Measurements from ENCODE around the gene GIMD1.
"Not testable (repeated sequence)": the region's sequence is repeated elsewhere in the genome, so short reads cannot be mapped to it uniquely, and the experiment has no call there.

Gene GIMD1

DNA sequence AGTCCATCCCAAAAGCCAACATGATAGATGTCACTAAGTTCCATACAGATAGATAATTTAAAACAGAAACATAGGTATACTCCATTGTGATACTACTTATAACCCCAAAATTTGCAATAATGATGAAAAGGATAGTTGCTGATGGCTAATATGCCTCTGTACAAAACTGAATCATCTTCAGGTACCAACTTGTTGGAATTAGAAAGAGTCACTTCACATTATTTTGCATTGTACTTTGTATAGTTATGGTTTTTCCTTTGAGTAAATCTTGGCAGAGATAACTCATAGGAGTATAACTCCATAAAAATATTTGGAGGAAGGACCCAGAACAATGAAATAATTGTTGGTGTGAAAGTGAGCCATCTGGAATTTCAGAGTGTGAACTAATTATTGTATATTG lies 17.6 kb downstream of the GIMD1 start:
- DNase-seq (ENCODE audit: low read depth in 2 of 2): no peak

DNA sequence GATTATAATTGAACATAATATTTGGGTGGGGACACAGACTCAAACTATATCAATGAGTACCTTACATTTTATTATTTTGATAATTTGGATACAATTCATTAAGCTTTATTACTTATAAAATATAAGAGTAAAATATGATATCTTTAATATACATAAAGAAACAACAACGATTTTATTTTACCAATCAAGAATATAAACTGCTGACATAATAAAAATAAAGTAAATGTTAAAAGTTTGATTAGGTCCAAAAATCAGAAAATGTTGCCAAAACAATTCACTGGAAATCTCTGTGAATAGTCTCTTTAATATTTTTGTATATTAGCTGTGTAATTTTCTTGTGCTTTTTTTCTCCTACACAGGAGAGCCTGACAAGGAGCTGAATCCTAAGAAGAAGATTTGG lies 21.4 kb downstream of the GIMD1 start:
- no peak for DNase-seq (ENCODE audit: low read depth in 2 of 2)

GRCh38 chr4:106344647-106344970 lies 24.0 kb downstream of the GIMD1 start:
- no peak for DNase-seq (ENCODE audit: low read depth in 2 of 2)

- no peak for DNase-seq (ENCODE audit: low read depth in 2 of 2)
Measured at GRCh38 chr4:106343865-106344646, 24.5 kb downstream of the GIMD1 start.

DNA sequence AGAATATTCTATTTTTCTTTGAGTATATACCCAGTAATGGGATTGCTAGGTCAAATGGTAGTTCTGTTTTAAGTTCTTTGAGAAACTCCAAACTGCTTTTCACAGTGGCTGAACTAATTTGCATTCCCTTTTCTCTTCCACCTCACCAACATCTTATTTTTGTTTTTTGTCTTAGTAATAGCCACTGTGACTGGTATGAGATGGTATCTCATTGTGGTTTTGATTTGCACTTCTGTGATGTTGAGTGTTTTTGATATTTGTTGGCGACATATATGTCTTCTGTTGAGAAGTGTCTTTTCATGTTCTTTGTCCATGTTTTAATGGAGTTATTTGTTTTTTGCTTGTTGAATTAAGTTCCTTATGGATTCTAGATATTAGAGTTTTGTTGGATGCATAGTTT lies 27.8 kb downstream of the GIMD1 start:
- no peak for DNase-seq (ENCODE audit: low read depth in 2 of 2)

DNA sequence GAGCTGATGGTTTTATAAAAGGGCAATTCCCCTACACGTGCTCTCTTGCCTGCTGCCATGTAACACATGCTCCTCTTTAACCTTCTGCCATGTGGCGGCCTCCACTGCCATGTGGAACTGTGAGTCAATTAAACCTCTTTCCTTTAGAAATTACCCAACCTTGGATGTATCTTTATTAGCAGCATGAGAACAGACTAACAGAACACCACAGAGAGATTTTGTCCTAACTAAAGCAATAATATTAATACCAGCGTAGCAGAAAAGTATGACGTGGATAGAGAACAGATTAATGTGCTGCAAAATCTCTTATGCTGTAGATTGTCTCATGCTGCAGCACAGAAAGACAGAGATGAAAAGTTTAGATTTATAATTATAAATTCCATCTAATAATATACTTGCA lies 29.1 kb downstream of the GIMD1 start:
- no peak for DNase-seq (ENCODE audit: low read depth in 2 of 2)

DNA sequence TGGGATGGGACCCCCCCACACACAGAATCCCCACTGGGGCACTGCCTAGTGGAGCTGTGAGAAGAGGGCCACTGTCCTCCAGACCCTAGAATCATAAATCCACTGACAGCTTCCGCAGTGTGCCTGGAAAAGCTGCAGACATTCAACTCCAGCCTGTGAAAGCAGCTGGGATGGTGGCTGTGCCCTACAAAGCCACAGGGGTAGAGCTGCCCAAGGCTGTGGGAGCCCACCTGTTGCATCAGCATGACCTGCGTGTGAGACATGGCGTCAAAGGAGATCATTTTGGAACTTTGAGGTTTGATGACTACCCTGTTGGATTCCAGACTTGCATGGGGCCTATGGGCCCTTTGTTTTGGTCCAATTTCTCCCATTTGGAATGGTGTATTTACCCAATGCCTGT lies 29.9 kb downstream of the GIMD1 start:
- DNase-seq (ENCODE audit: low read depth in 2 of 2): no peak

DNA sequence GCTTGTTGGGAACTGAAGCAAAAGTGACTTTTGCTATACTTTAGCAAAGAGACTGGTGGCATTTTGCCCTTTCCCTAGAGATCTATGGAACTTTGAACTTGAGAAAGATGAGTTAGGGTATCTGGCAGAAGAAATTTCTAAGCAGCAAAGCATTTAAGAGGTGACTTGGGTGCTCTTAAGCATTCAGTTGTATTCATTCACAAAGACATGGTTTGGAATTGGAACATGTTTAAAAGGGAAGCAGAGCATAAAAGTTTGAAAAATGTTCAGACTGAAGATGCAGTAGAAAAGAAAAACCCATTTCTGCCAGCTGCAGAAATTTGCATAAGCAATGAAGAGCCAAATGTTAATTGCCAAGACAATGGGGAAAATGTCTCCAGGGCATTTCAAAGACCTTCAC lies 30.7 kb downstream of the GIMD1 start:
- DNase-seq (ENCODE audit: low read depth in 2 of 2): no peak

DNA sequence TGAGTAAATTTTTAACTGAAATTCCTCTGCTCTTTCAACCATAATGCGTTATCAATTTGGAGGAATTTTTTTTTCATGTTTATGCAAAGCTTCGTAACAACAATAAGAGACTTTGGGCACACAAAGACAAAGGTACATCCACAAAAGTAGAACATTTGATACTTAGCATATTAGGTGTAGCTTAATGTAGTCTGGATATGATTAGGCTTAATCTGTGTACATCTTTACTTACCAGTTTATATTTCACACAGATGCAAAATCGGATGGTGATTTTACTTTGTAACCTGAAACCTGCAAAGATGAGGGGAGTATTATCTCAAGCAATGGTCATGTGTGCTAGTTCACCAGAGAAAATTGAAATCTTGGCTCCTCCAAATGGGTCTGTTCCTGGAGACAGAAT lies 32.0 kb downstream of the GIMD1 start:
- no peak for DNase-seq (ENCODE audit: low read depth in 2 of 2)

- DNase-seq (ENCODE audit: low read depth in 2 of 2): no peak
Measured at GRCh38 chr4:106334741-106335470, 33.7 kb downstream of the GIMD1 start.

- DNase-seq (ENCODE audit: low read depth in 2 of 2): no peak
Measured at GRCh38 chr4:106333186-106333585, 35.4 kb downstream of the GIMD1 start.

DNA sequence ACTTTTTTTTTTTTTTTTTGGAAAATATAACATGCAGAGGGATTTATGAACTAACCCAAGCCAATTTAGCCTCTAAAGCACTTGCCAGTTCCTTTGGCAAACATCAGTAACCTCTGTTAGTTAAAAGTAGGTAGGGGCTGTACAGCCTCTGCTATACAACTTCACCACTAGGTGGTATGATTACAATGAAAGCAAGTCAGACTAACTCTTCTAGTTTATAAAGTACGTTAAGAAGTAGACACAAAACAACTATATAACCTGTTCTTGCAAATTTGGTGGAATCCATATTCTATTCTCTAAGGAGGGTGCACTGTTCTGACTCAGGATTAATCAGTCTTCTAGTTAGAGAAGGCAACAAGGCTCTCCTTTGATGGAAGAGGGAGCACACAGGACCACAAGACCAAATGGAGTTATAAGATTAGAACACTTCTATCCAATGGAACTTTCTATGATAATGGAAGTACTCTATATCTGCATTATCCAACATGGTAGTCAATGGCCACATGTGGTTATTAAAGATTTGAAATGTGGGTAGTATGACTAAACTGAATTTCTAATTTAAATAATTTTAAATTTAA lies 39.4 kb downstream of the GIMD1 start:
- DNase-seq (ENCODE audit: low read depth in 2 of 2): no peak

- no peak for DNase-seq (ENCODE audit: low read depth in 2 of 2)
Measured at GRCh38 chr4:106325800-106326199, 42.8 kb downstream of the GIMD1 start.

DNA sequence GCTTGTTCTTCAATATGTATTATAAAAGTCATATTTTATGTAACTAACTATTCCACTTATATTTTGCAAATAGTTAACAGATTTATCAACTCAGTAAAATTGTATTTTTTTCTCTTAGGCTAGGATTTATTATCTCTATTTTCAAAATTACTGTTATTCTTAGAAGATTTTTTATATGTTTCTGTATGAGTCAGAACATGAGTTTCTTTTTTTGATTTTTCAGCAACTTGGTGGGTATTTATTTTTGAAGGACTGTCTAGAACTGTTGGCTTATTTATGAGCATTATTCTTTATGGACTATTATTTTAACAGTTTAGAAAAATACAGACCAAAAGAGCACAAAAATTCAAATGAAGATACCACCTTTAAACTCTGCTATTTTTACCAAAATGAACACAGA lies 45.5 kb downstream of the GIMD1 start:
- no peak for DNase-seq (ENCODE audit: low read depth in 2 of 2)

DNA sequence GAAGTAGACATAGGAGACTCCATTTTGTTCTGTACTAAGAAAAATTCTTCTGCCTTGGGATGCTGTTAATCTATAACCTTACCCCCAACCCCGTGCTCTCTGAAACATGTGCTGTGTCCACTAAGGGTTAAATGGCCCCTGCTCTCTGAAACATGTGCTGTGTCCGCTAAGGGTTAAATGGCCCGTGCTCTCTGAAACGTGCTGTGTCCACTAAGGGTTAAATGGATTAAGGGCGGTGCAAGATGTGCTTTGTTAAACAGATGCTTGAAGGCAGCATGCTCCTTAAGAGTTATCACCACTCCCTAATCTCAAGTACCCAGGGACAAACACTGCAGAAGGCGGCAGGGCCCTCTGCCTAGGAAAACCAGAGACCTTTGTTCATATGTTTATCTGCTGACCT lies 46.8 kb downstream of the GIMD1 start:
- DNase-seq (ENCODE audit: low read depth in 2 of 2): not testable (repeated sequence)

GRCh38 chr4:106321168-106321567 lies 47.4 kb downstream of the GIMD1 start:
- not testable (repeated sequence) for DNase-seq (ENCODE audit: low read depth in 2 of 2)

GRCh38 chr4:106320235-106320634 lies 48.3 kb downstream of the GIMD1 start:
- no peak for DNase-seq (ENCODE audit: low read depth in 2 of 2)

DNA sequence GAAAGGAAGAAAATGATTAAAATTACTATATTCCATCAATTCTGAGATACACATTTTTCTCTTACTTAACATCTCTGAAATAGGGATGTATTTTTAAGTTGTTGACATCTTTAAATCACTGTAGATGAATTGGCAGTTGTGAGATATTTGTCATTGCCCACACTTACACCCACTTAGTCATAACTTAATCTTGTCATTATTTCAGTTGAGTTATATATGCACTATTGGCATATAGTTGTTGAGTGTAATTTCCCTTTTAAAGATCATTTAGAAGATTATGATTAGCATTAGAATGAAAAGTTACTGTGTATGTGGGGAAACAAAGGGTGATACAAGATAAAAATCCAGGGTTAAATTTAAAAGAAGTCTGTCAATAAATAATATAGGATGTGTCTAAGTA lies 50.1 kb downstream of the GIMD1 start:
- DNase-seq (ENCODE audit: low read depth in 2 of 2): no peak

DNA sequence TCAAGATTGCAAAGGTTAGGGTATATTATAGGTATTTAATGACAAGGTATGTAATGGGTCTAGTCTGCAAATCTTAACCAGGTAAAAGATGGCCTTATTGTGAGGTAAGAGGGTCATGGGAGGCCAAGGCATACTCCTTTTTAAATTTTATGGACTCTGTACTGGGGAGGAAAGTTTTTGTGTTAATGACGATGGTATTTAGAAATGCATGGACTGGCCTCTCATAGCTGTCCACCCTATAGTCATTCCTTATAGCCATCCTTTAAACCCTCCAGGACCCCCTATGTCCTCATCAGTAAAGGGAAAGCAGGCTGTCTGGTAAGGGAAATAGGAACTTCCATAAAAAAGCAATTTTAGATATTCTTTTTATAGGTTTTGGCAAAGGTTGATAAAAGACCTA lies 50.8 kb downstream of the GIMD1 start:
- no peak for DNase-seq (ENCODE audit: low read depth in 2 of 2)

GRCh38 chr4:106316773-106317409 lies 51.7 kb downstream of the GIMD1 start:
- no peak for DNase-seq (ENCODE audit: low read depth in 2 of 2)

DNA sequence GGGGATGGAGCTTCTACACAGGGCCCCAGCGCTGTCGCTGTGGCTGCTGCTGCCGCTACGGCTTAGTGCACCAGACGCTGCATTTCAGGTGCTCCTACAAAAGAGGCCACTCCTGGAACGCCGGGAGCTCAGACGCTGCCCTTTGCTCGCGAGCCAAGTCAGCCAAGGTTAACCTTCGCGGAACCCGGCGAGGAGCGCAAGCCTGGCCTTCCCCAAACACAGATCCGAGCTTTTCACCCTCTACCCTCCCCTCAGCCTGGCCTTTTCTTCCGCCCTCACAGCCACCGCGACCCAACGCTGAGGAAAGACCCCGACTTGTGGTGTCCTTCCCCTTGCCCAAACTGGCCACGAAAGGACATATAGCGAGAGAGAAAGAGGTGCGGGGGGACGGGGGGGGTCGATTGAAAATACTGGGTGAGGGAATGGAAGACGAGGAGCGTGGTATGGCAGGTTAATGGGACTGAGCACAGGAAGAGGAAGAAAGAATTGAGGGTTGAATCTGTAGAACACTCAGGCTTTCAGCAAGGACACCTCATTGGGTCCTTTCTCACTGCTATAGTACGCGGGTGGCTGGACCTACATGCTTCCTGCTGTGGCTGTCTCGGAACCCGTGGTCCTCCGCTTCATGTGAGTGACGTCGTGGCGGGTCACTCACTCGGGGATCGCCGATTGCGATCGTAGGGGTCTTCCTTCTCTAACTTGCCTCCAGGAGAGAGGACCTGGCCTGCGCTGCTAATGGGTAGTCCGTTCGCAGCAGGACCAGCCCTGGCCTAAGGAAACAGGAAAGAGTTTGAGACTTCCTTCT lies 52.4 kb downstream of the GIMD1 start, which contains the start of the genes AIMP1 and TBCK:
TSS of gene AIMP1 (plus strand) at position 583 of the 805 bp plus-strand sequence. CDS start 8,460 bp downstream, outside the sequence.
TSS of gene TBCK (minus strand) at position 242 of the 805 bp plus-strand sequence. CDS start 7,249 bp downstream, outside the sequence.
- peak; percentile 64 to 76 for DNase-seq (ENCODE audit: low read depth in 2 of 2)
